DMS53 (cell line): Measurements from ENCODE around the gene IPMK.

Experiments used
- DNase-seq: peaks from one replicate; lab custom pipeline; 2025; lab: John Stamatoyannopoulos, UW

Gene IPMK

DNA sequence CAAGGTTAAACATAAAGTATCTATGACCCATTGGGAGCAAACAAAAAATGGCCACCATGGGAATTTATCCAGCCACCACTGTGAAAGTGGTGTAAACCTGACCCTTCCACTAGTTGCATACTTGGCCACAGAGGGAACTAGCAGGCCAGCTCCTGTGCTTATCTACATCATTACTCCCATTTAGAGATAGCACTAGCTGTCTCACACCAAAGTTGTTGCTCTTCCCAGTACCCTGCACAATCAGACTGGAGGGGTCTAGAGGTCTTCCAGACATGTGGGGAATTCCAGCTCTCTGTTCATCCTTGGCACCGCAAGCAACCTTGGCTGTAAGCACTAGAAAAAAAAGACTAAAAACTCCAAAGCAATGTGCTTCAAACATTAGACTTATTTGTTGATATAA lies 113.9 kb downstream of the IPMK start:
- DNase-seq: no peak

DNA sequence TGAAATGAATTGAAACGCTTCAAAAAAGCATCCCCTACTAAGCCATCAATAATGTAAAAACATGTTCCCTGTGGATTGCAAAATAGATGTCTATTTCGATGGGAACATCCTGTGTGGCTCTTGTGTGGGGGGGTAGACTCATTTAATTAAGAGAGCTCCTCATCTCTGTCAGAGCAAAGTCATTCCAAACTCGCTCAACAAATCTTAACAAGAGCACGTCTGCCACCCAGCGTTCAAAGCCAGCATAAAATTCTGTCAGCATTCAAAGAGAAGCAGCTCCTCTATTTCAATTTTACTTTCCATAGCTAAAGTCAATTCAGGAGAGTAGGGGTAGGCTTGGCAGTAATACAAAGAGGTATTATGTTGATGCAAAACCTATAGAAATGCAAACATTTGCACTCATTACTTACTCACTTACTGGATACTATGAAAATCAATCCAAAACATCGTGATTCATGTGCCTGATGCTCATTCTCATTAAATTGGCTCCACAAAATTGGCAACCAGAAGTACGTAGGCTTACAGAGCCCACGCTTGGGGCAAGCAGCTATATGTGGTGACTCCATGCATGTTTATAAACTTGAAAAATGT lies 114.9 kb downstream of the IPMK start:
- DNase-seq: peak; percentile 82

- DNase-seq: no peak
Measured at GRCh38 chr10:58150290-58150689, 117.4 kb downstream of the IPMK start.

GRCh38 chr10:58143944-58144343 lies 123.8 kb downstream of the IPMK start:
- DNase-seq: no peak
